Adrenal gland (tissue), 12 donors: ENCODE results near the gene VPS72. TPM values are rescaled to one million over a fixed set of nuclear protein-coding genes. Genes with fewer than 3 reads are reported as not detected.
A peak's percentile ranks its signal among the peaks of the same experiment; 100 is the strongest.

ENCODE experiments used
- DNase-seq, 7 donors: peaks; one replicate each; pipeline ENCODE4 v3.0.0-alpha.2; 2019 to 2020
- H3K27ac ChIP-seq, 5 donors: fragments of 200-600 bp; sonication (generic) in 4 of 5; 1 replicate in 3 of 5; 2 replicates in 2 of 5; pipeline versions ENCODE4 v1.5.1 to v1.8.0; 2016 to 2020; ENCODE audit warnings: mild to moderate bottlenecking in 1 of 5
- H3K27me3 ChIP-seq: fragments of 200-600 bp; 2 replicates; pipeline ENCODE4 v1.8.0; 2021
- H3K36me3 ChIP-seq, 2 donors: fragments of 200-600 bp; replicated peaks in 1 of 2; 1 replicate in 1 of 2; 2 replicates in 1 of 2; pipeline versions ENCODE4 v1.5.1 to v1.8.0; 2018 to 2022
- H3K4me1 ChIP-seq, 2 donors: fragments of 200-600 bp; replicated peaks in 1 of 2; 1 replicate in 1 of 2; 2 replicates in 1 of 2; pipeline versions ENCODE4 v1.5.1 to v1.8.0; 2018 to 2021
- H3K4me3 ChIP-seq, 4 donors: fragments of 200-600 bp; sonication (generic) in 3 of 4; one replicate each; pipeline ENCODE4 v1.5.1; 2016 to 2018
- H3K9me3 ChIP-seq, 3 donors: fragments of 200-600 bp; sonication (generic) in 1 of 3; replicated peaks in 1 of 3; 1 replicate in 2 of 3; 2 replicates in 1 of 3; pipeline versions ENCODE4 v1.5.1 to v1.8.0; 2016 to 2021
- POLR2A ChIP-seq, 2 donors: fragments of 450-650 bp; IDR thresholded peaks; one replicate each; pipeline ENCODE4 v1.6.1; 2017; ENCODE audit warnings: antibody characterized with exemption in 2 of 2, mild to moderate bottlenecking in 2 of 2, moderate library complexity in 1 of 2
- WGBS, 4 donors: extraction: QIAGEN DNeasy Blood & Tissue Kit in 2 of 4; methylation state at CpG; one replicate each; pipeline versions ENCODE4 v1.1.5 to v1.1.7; 2013 to 2017; 5-methylcytosine and 5-hydroxymethylcytosine counted together
- intact Hi-C, 2 donors: fragments of 100-400 bp; cut with DNase I; formaldehyde crosslinking; loops; one replicate each; pipeline versions ENCODE4 v1.14.1 to v1.15.0; 2022 to 2023
- polyA plus RNA-seq, 3 donors: library from polyadenylated mRNA; stranded (reverse); fragments of 200-250 nt in 2 of 3; fragments of 350-450 nt in 1 of 3; fragmentation: Illumina TruSeq in 1 of 3; extraction: RNeasy Lipid Tissue Mini Kit (QIAGEN cat#74804) in 1 of 3; gene quantifications; one replicate each; pipeline ENCODE4 v1.2.3, GENCODE V29; 2013 to 2014
- total RNA-seq, 9 donors: library from RNA; depleted of rRNA in 4 of 9; stranded (reverse); fragments of >200 nt in 4 of 9; fragments of 120-200 nt in 1 of 9; fragmentation: NEBNext Ultra II Directional in 1 of 9; extraction: Animal tissue kit (Norgen Biotek cat#: 25700) in 1 of 9; gene quantifications; one replicate each; pipeline versions ENCODE4 v1.1.0 to v1.2.4, GENCODE V29; 2013 to 2023
- TF ChIP-seq, protein P1 (sequence below), 6 experiments: fragments of 450-650 bp in 4 of 6; fragments of 200-600 bp in 2 of 6; sonication (generic) in 1 of 6; IDR thresholded peaks; 1 replicate in 5 of 6; 2 replicates in 1 of 6; pipeline versions ENCODE4 v1.5.1 to v1.8.0; 2016 to 2021; ENCODE audit warnings: antibody characterized with exemption in 6 of 6, mild to moderate bottlenecking in 2 of 6, moderate library complexity in 1 of 6
- donor health status: healthy with polysubstance abuse.
- donor health status: Bipolar disorder and iron deficiency.
- donor health status: DM: yes; HTN: yes; CAD: no.
- donor health status: DM: no; HTN: no; CAD: no.
- donor health status: DM: no; HTN: no; CAD: no.
- donor health status: DM: yes; HTN: yes; CAD: no.

The VPS72 gene
- total and polyA plus RNA-seq, 12 donors: 30.0 to 57.1 (median 39.2) TPM

DNA sequence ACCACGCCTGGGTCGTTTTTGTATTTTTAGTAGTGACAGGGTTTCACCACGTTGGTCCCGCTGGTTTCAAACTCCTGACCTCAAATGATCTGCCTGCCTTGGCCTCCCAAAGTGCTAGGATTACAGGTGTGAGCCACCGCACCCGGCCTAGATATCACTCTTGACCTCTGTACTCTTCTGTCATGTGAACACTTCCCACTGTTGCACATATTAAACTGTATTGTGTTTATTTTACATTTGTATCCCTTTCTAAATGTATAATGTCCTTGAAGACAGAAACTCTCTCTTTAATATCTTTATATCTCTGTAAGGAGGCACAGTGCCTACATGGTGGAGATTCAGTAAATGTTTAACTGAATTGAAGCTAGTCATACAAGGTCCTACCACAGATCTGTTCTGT is 45.2 kb upstream of the VPS72 start:
- Histone ChIP-seq H3K4me1 (peaks cover 0 to 9% of the 10 kb centered on the region in 2 donors), H3K27me3 (no peaks in the 10 kb centered on the region), H3K9me3 (no peaks in the 10 kb centered on the region), H3K27ac (no peak overlapping the region), H3K36me3 (peaks cover 0 to 100% of the 10 kb centered on the region in 2 donors), H3K4me3 (no peak overlapping the region)
- peak in 1 of 7 donors; percentile 25 for DNase-seq
- TF ChIP-seq, protein P1, sequence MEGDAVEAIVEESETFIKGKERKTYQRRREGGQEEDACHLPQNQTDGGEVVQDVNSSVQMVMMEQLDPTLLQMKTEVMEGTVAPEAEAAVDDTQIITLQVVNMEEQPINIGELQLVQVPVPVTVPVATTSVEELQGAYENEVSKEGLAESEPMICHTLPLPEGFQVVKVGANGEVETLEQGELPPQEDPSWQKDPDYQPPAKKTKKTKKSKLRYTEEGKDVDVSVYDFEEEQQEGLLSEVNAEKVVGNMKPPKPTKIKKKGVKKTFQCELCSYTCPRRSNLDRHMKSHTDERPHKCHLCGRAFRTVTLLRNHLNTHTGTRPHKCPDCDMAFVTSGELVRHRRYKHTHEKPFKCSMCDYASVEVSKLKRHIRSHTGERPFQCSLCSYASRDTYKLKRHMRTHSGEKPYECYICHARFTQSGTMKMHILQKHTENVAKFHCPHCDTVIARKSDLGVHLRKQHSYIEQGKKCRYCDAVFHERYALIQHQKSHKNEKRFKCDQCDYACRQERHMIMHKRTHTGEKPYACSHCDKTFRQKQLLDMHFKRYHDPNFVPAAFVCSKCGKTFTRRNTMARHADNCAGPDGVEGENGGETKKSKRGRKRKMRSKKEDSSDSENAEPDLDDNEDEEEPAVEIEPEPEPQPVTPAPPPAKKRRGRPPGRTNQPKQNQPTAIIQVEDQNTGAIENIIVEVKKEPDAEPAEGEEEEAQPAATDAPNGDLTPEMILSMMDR (IDR thresholded peaks at IDR 0.05): no peak
- TF ChIP-seq POLR2A (IDR thresholded peaks at IDR 0.05): no peak
- 77 to 94% (median 85%) methylated on average over 6 of the region's 6 CpGs for WGBS, 4 donors
- intact Hi-C loops: no loop called here

DNA sequence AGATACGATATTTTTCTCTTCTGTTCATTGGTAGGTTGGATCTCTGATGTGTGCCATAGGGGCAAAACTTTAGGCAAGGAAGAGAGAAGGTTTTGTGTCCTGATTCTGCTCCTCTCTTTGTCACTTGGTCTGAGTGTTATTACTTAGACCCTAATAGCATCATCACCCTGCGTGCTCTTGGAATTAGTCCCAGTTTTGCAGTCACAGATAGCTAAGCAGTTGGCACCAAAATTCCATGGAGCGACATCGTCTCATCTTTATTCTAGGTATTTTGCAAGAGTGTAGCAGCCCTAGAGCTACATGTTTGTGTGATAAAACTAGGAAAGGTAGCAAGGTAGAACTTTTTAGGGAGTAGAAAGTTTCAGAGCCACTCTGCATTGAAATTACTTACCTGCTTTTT is 32.1 kb upstream of the VPS72 start:
- no peaks in the 10 kb centered on the region for H3K27me3 ChIP-seq
- intact Hi-C loops: no loop called here
- no peak overlapping the region for H3K4me3 ChIP-seq
- H3K4me1 ChIP-seq: peaks cover 0 to 13% of the 10 kb centered on the region in 2 donors
- peak in 6 of 7 donors; percentile 54 to 80 (median 69) for DNase-seq
- H3K36me3 ChIP-seq: peaks cover 0 to 30% of the 10 kb centered on the region in 2 donors
- peak overlapping the region in 2 of 5 donors; percentile 6 to 11 for H3K27ac ChIP-seq
- TF ChIP-seq, protein P1 (IDR thresholded peaks at IDR 0.05): no peak
- no peak for TF ChIP-seq POLR2A (IDR thresholded peaks at IDR 0.05)
- 42 to 57% (median 55%) methylated on average over 4 of the region's 4 CpGs for WGBS, 4 donors
- H3K9me3 ChIP-seq: no peaks in the 10 kb centered on the region

DNA sequence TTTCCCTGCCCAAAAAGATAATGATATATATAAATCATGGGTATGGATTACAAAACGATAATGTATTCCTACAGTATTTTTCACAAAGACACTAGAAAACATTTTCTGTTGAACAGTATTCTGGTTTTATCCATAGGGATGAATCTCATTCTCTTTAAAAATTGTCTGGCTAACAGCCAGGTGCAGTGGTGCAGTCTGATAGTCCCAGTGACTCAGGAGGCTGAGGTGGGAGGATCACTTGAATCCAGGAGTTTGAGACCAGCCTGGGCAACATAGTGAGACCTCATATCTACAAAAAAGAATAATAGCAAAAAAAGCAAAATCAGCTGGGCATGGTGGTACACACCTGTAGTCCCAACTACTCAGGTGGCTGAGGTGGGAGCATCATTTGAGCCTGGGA is 31.6 kb upstream of the VPS72 start:
- Histone ChIP-seq H3K27me3 (no peaks in the 10 kb centered on the region), H3K4me3 (no peak overlapping the region), H3K4me1 (peaks cover 0 to 13% of the 10 kb centered on the region in 2 donors), H3K36me3 (peaks cover 0 to 28% of the 10 kb centered on the region in 2 donors), H3K9me3 (no peaks in the 10 kb centered on the region), H3K27ac (peak overlapping the region in 1 of 5 donors; percentile 6)
- intact Hi-C loops: no loop called here
- DNase-seq: peak in 1 of 7 donors; percentile 41
- 60 to 76% (median 72%) methylated on average over 1 of the region's 1 CpG for WGBS, 4 donors
- TF ChIP-seq, protein P1 (IDR thresholded peaks at IDR 0.05): no peak
- no peak for TF ChIP-seq POLR2A (IDR thresholded peaks at IDR 0.05)

DNA sequence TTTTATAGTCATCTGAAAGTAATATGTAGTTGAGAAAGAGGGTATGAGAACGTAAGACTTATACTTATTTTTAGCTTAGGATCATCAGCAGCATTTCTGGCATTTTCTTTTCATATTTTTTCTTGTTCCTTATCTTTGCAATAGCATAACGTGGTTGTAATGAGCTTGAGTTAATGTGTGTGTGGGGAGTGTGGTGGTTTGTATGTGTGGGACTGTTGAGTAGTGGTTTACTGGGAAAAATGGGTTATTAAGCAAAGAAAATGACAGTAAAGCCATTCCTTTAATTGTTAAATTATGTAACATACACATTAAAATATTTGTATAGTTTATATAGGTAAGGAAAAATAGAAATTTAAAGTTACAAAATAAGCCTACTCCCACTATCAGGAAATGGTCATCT is 23.6 kb upstream of the VPS72 start:
- Histone ChIP-seq H3K4me1 (peaks cover 0 to 3% of the 10 kb centered on the region in 2 donors), H3K27me3 (no peaks in the 10 kb centered on the region), H3K9me3 (no peaks in the 10 kb centered on the region), H3K27ac (no peak overlapping the region), H3K4me3 (no peak overlapping the region), H3K36me3 (peaks cover 0 to 21% of the 10 kb centered on the region in 2 donors)
- WGBS, 4 donors: 14 to 35% (median 24%) methylated on average over 2 of the region's 2 CpGs
- intact Hi-C loops: no loop called here
- DNase-seq: no peak
- TF ChIP-seq POLR2A (IDR thresholded peaks at IDR 0.05): no peak
- TF ChIP-seq, protein P1 (IDR thresholded peaks at IDR 0.05): no peak
